OCI-LY7 (cell line): ENCODE results near the gene SH3RF1.

Experiments
- CTCF ChIP-seq: fragments of 200-600 bp; sonication (generic); conservative IDR thresholded peaks from 2 replicates; pipeline ENCODE4 v1.5.1; 2014; ENCODE audit warnings: mild to moderate bottlenecking, antibody characterized with exemption, low read length, moderate library complexity, mixed read lengths
- EZH2phosphoT487 ChIP-seq: fragments of 200-600 bp; sonication (generic); IDR thresholded peaks from 2 replicates; pipeline ENCODE4 v1.6.1; 2018; ENCODE audit warnings: low read depth, borderline replicate concordance, mild to moderate bottlenecking, mixed run types, antibody characterized with exemption, low read length, moderate library complexity, mixed read lengths

- TF ChIP-seq CTCF, result no peak
- TF ChIP-seq EZH2phosphoT487, result no peak
These were observed 133.8 kb downstream of the SH3RF1 start for GRCh38 chr4:169136796-169137557.
